HG03175 (cell line): ENCODE results near the gene EPS8.

ENCODE experiments used
- ATAC-seq: cut with Tn5 transposase; IDR thresholded peaks from one replicate; pipeline ENCODE4 v1.9.1; 2021; ENCODE audit warnings: mild to moderate bottlenecking, moderate library complexity; ENCODE audit not compliant: unreplicated experiment

The EPS8 gene

GRCh38 chr12:15608406-15608805 lies 180.8 kb downstream of the EPS8 start:
- no peak for ATAC-seq

- no peak for ATAC-seq
Measured at GRCh38 chr12:15605881-15606590, 183.2 kb downstream of the EPS8 start.

- ATAC-seq, result no peak
Measured at GRCh38 chr12:15603474-15604085, 185.6 kb downstream of the EPS8 start.

GRCh38 chr12:15602051-15602672 lies 187.0 kb downstream of the EPS8 start:
- no peak for ATAC-seq

GRCh38 chr12:15601210-15601800 lies 187.9 kb downstream of the EPS8 start:
- no peak for ATAC-seq

- no peak for ATAC-seq
Measured at GRCh38 chr12:15600223-15600935, 188.8 kb downstream of the EPS8 start.

GRCh38 chr12:15599266-15600037 lies 189.7 kb downstream of the EPS8 start:
- ATAC-seq, result no peak

GRCh38 chr12:15597125-15597830 lies 191.9 kb downstream of the EPS8 start:
- ATAC-seq, result no peak

GRCh38 chr12:15596174-15596573 lies 193.0 kb downstream of the EPS8 start:
- ATAC-seq, result no peak

GRCh38 chr12:15592934-15593333 lies 196.3 kb downstream of the EPS8 start:
- ATAC-seq, result no peak

GRCh38 chr12:15591811-15592210 lies 197.4 kb downstream of the EPS8 start:
- ATAC-seq, result no peak

GRCh38 chr12:15590180-15590826 lies 198.9 kb downstream of the EPS8 start:
- ATAC-seq, result peak; percentile 94

- no peak for ATAC-seq
Measured at GRCh38 chr12:15589328-15590032, 199.7 kb downstream of the EPS8 start.

- ATAC-seq, result peak; percentile 57
Measured at GRCh38 chr12:15584366-15585041, 204.7 kb downstream of the EPS8 start.

GRCh38 chr12:15583804-15584203 lies 205.4 kb downstream of the EPS8 start:
- no peak for ATAC-seq

- no peak for ATAC-seq
Measured at GRCh38 chr12:15581006-15581405, 208.2 kb downstream of the EPS8 start.

- no peak for ATAC-seq
Measured at GRCh38 chr12:15580431-15580830, 208.8 kb downstream of the EPS8 start.
